ENCODE data around the gene FAM120AOS. TPM values are rescaled to one million over a fixed set of nuclear protein-coding genes. Genes with fewer than 3 reads are reported as not detected.

The FAM120AOS gene
- total RNA-seq, 2 experiments from 2014 or later, result 25.5 to 26.0 TPM

DNA sequence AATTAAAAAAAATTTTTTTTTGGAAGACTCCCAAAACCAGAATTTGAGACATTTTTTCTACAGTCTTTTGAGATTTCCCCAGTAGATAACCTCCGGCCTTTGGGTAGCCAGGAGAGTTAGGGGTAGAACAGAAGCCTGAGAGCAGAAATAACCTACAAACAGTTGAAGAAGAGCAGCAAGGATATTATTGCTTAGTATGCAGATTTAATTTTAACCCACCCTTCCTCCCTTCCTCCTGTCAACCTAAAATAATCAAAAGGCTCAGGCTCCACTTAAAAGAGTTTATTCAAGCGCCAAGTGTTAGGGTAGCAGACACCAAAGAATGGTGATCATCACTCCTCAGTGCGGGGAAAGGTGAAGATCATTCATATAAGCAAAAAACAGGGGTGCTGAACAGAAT, 19.3 kb downstream of the FAM120AOS start:
- intact Hi-C loops (cut with micrococcal nuclease), result no loop called here
- H3K4me3 Mint-ChIP-seq, result no peak overlapping the region
- no peaks in the 10 kb centered on the region for H3K27me3 Mint-ChIP-seq (ENCODE audit: low read depth)
- no peaks in the 10 kb centered on the region for H3K9me3 Mint-ChIP-seq
- DNase-seq, result no peak
- CTCF ChIA-PET, result no interaction called here
- H3K27ac Mint-ChIP-seq, result no peak overlapping the region
- H3K4me1 Mint-ChIP-seq (ENCODE audit: low read depth), result peaks cover 2% of the 10 kb centered on the region
- H3K36me3 Mint-ChIP-seq (ENCODE audit: low read depth), result no peaks in the 10 kb centered on the region

DNA sequence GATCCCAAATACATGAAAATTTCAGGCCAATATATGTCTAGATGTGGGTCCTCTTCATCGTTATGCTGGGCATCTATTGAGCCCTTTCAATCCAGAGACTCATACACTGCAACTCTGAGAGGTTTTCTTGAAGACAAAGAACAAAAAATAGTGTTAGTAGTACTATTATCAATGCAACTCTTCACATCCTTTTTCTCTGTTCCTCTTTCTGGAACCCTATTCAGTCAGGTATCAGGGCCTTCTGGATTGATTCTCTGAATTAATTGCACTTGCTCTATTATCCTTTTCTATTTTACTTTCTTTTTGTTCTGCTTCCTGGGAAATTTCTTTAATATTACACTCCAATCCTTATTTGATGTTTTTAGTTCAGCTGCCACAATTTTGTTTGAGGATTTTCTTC, 20.4 kb downstream of the FAM120AOS start:
- H3K27ac Mint-ChIP-seq, result no peak overlapping the region
- intact Hi-C loops (cut with micrococcal nuclease), result no loop called here

DNA sequence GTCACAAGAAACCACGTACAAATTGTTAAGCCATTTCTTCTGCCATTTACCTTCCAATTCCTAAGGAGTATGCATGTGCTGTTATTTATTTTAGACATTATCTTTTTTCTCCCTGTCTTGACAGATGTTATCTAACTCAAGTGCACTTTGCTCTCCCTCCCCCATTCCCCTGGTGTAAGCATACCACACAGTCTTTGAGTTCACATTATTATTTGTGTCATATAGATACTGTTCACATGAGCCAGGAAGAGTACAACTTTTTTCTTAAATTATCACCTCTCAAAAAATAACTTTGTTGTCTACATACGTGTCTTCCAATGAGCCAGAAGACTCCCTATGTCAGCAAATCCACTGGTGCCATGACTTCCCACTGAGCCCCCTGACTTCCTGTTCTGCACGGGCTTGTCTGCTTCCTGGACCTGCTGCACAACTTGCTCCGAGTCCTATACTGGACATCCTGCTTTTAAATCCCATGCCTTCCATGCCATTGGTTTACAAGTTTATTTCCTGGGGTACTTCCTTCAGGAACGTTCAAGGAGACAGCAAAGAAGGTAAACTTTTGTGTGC, 21.8 kb downstream of the FAM120AOS start:
- peaks cover 2% of the 10 kb centered on the region for H3K4me1 Mint-ChIP-seq (ENCODE audit: low read depth)
- intact Hi-C loops (cut with micrococcal nuclease), result no loop called here
- CTCF ChIA-PET, result no interaction called here
- H3K4me3 Mint-ChIP-seq, result no peak overlapping the region
- no peaks in the 10 kb centered on the region for H3K9me3 Mint-ChIP-seq
- no peaks in the 10 kb centered on the region for H3K27me3 Mint-ChIP-seq (ENCODE audit: low read depth)
- DNase-seq, result no peak
- H3K27ac Mint-ChIP-seq, result no peak overlapping the region
- no peaks in the 10 kb centered on the region for H3K36me3 Mint-ChIP-seq (ENCODE audit: low read depth)

More for the DNA sequence above, 20.4 kb downstream of the FAM120AOS start:
- H3K9me3 Mint-ChIP-seq, result no peaks in the 10 kb centered on the region
- CTCF ChIA-PET, result no interaction called here
- DNase-seq, result no peak
- no peaks in the 10 kb centered on the region for H3K27me3 Mint-ChIP-seq (ENCODE audit: low read depth)
- H3K4me1 Mint-ChIP-seq (ENCODE audit: low read depth), result peaks cover 2% of the 10 kb centered on the region
- H3K4me3 Mint-ChIP-seq, result no peak overlapping the region
- H3K36me3 Mint-ChIP-seq (ENCODE audit: low read depth), result no peaks in the 10 kb centered on the region

DNA sequence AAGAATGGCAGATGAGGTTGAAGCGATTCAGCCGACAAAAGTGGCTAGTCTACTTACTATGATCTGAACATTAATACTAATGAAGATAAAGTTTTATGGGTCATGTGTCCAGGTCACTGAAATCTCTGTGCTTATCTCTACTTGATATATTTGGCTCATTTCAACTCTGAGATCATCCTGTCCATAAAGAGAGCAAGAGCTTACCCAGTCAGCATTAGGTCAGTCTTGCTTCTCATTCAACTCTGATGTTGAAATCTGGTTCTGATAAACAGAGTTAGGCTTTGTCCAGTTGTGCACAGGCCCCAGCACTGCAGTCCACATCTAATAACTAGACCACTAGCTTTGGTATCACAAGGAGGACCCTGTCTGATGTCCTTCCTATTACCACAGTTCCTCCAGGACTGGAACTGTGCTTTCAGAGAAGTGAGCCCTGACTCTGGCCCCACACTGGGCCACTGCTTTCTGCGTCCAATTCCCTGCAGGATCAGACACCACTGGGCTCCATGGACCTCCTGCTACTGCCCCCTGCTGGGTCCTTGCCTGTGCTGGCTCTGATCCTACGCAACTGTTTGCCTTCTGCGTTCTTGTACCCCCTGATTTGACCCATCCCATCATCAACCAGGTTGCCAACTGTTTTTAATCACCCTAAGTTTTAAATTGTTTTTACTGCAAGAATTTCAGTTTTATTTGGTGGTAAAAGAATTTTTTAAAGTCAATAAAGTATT, 25.6 kb downstream of the FAM120AOS start:
- Mint-ChIP-seq H3K4me3 (no peak overlapping the region), H3K36me3 (ENCODE audit: low read depth) (no peaks in the 10 kb centered on the region), H3K4me1 (ENCODE audit: low read depth) (peaks cover 2% of the 10 kb centered on the region), H3K9me3 (no peaks in the 10 kb centered on the region), H3K27ac (no peak overlapping the region), H3K27me3 (ENCODE audit: low read depth) (no peaks in the 10 kb centered on the region)
- CTCF ChIA-PET, result interaction anchor here (0.9 kb wide), 1 partner anchor 11 kb away, joined by 3 read pairs; no protein-coding TSS in a partner anchor
- no peak for DNase-seq
- intact Hi-C loops (cut with micrococcal nuclease), result no loop called here

GRCh38 chr9:93422977-93423616, 30.3 kb downstream of the FAM120AOS start:
- CTCF ChIA-PET, result no interaction called here
- intact Hi-C loops (cut with micrococcal nuclease), result no loop called here

GRCh38 chr9:93419023-93419422, 34.4 kb downstream of the FAM120AOS start:
- intact Hi-C loops (cut with micrococcal nuclease), result no loop called here
- CTCF ChIA-PET, result no interaction called here
- H3K9me3 Mint-ChIP-seq, result peaks cover 7% of the 10 kb centered on the region
- H3K4me3 Mint-ChIP-seq, result no peak overlapping the region
- H3K27ac Mint-ChIP-seq, result no peak overlapping the region
- H3K36me3 Mint-ChIP-seq (ENCODE audit: low read depth), result peaks cover 2% of the 10 kb centered on the region
- DNase-seq, result no peak
- peaks cover 8% of the 10 kb centered on the region for H3K4me1 Mint-ChIP-seq (ENCODE audit: low read depth)
- peaks cover 6% of the 10 kb centered on the region for H3K27me3 Mint-ChIP-seq (ENCODE audit: low read depth)

More at GRCh38 chr9:93422977-93423616, 30.3 kb downstream of the FAM120AOS start:
- Mint-ChIP-seq H3K36me3 (ENCODE audit: low read depth) (peaks cover 2% of the 10 kb centered on the region), H3K27ac (no peak overlapping the region), H3K27me3 (ENCODE audit: low read depth) (peaks cover 2% of the 10 kb centered on the region), H3K4me3 (no peak overlapping the region), H3K9me3 (peaks cover 7% of the 10 kb centered on the region), H3K4me1 (ENCODE audit: low read depth) (no peaks in the 10 kb centered on the region)
- no peak for DNase-seq

DNA sequence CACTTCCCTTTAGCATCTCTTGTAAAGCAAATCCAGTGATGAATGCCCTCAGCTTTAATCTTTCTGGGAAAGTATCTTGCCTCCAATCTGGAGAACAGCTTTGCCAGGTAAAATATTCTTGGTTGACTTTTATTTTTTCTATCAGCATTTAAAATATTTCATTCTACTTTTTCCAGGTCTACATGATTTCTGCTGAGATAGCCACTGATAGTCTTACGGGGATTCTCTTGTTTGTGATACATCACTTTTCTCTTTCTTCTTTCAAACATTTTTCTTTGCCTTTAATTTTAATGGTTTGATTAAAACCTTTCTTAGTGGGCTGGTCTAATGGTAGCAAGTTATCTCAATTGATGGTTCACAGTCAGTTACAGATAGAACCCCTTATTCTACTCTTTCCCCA, 35.8 kb downstream of the FAM120AOS start:
- CTCF ChIA-PET, result no interaction called here
- Mint-ChIP-seq H3K9me3 (peaks cover 7% of the 10 kb centered on the region), H3K27me3 (ENCODE audit: low read depth) (peaks cover 11% of the 10 kb centered on the region), H3K27ac (no peak overlapping the region), H3K4me3 (no peak overlapping the region), H3K4me1 (ENCODE audit: low read depth) (peaks cover 8% of the 10 kb centered on the region), H3K36me3 (ENCODE audit: low read depth) (peaks cover 2% of the 10 kb centered on the region)
- no peak for DNase-seq
- intact Hi-C loops (cut with micrococcal nuclease), result no loop called here

DNA sequence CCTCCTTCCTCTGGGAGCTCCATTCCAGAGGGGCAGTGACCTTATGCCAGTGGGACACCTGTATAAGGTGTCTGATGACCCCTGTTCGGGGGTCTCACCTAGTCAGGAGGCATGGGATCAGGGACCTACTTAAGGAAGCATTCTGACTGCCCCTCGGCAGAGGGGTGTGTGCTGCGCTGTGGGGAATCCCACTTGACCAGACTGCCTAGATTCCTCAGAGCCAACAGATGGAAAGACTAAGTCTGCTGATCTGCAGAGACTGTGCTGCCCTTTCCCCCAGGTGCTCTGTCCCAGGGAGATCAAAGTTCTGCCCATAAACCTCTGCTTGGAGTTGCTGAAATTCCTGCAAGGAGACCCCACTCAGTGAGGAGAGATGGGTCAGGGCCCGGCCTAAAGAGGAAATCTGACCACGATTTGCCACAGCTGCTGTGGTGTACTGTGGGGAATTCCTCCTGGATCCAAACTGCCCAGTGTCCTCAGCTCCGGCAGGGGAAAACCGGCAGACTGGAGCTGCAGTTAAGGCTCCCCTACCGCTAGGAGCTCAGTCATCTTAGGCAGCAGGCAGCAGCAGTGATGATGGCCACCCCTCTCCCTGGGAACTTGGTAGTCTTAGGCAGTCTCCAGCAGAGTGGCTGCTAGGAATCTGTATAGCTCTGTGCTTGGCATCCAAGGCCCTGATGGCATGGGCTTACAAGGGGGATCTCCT, 36.7 kb downstream of the FAM120AOS start:
- H3K4me3 Mint-ChIP-seq, result no peak overlapping the region
- CTCF ChIA-PET, result no interaction called here
- H3K9me3 Mint-ChIP-seq, result peaks cover 7% of the 10 kb centered on the region
- no peak overlapping the region for H3K27ac Mint-ChIP-seq
- intact Hi-C loops (cut with micrococcal nuclease), result no loop called here
- H3K36me3 Mint-ChIP-seq (ENCODE audit: low read depth), result peaks cover 2% of the 10 kb centered on the region
- no peak for DNase-seq
- H3K27me3 Mint-ChIP-seq (ENCODE audit: low read depth), result peaks cover 11% of the 10 kb centered on the region
- peaks cover 8% of the 10 kb centered on the region for H3K4me1 Mint-ChIP-seq (ENCODE audit: low read depth)

DNA sequence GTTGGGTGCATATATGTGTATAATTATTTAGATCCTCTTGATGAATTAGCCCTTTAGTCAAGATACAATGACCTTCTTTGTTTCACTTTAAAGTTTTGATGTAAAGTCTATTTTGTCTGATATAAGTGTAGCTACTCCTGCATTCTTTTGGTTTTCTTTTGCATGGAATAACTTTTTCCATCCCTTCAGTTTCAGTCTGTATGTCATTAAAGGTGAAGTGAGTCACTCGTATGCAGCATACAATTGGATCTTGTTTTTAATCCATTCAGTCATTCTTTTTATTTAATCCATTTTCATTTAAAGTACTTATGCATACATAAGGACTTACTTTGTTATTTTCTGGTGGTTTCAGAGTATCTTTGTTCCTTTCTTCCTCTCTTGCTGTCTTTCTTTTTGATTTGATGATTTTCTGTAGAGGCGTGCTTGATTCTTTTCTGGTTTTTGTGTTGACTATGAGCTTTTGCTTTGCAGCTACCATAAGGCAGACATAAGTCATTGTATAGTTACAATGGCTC, 38.1 kb downstream of the FAM120AOS start:
- CTCF ChIA-PET, result interaction anchor here (0.5 to 0.7 kb wide), 3 partner anchors 8 to 411 kb away, joined by 3 to 7 read pairs (median 3); no protein-coding TSS in a partner anchor
- H3K4me3 Mint-ChIP-seq, result no peak overlapping the region
- peaks cover 14% of the 10 kb centered on the region for H3K27me3 Mint-ChIP-seq (ENCODE audit: low read depth)
- DNase-seq, result no peak
- H3K9me3 Mint-ChIP-seq, result peaks cover 7% of the 10 kb centered on the region
- no peak overlapping the region for H3K27ac Mint-ChIP-seq
- peaks cover 2% of the 10 kb centered on the region for H3K36me3 Mint-ChIP-seq (ENCODE audit: low read depth)
- peaks cover 8% of the 10 kb centered on the region for H3K4me1 Mint-ChIP-seq (ENCODE audit: low read depth)
- intact Hi-C loops (cut with micrococcal nuclease), result no loop called here

GRCh38 chr9:93413530-93413929, 39.9 kb downstream of the FAM120AOS start:
- intact Hi-C loops (cut with micrococcal nuclease), result no loop called here
- Mint-ChIP-seq H3K27ac (no peak overlapping the region), H3K4me3 (no peak overlapping the region), H3K27me3 (ENCODE audit: low read depth) (peaks cover 12% of the 10 kb centered on the region), H3K36me3 (ENCODE audit: low read depth) (no peaks in the 10 kb centered on the region), H3K4me1 (ENCODE audit: low read depth) (peaks cover 8% of the 10 kb centered on the region), H3K9me3 (no peaks in the 10 kb centered on the region)
- DNase-seq, result no peak
- CTCF ChIA-PET, result no interaction called here

DNA sequence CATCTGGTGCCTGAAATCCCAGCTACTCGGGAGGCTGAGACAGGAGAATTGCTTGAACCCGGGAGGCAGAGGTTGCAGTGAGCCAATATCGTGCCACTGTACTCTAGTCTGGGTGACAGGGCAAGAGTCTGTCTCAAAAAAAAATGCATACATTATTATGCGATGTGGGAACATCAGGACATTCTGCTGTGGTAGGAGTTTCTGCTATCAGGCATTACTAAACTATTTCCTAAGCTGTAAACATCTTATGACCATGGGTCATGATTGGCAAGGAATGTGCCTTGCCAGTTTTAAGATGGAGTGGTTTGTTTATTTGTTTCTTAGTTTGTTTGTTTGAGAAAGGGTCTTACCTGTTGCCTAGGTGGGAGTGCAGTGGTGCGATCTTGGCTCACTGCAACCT, 47.0 kb downstream of the FAM120AOS start:
- no peaks in the 10 kb centered on the region for H3K9me3 Mint-ChIP-seq
- H3K27me3 Mint-ChIP-seq (ENCODE audit: low read depth), result no peaks in the 10 kb centered on the region
- no peak overlapping the region for H3K4me3 Mint-ChIP-seq
- intact Hi-C loops (cut with micrococcal nuclease), result no loop called here
- no peaks in the 10 kb centered on the region for H3K36me3 Mint-ChIP-seq (ENCODE audit: low read depth)
- H3K4me1 Mint-ChIP-seq (ENCODE audit: low read depth), result no peaks in the 10 kb centered on the region
- CTCF ChIA-PET, result no interaction called here
- no peak overlapping the region for H3K27ac Mint-ChIP-seq
- DNase-seq, result no peak

DNA sequence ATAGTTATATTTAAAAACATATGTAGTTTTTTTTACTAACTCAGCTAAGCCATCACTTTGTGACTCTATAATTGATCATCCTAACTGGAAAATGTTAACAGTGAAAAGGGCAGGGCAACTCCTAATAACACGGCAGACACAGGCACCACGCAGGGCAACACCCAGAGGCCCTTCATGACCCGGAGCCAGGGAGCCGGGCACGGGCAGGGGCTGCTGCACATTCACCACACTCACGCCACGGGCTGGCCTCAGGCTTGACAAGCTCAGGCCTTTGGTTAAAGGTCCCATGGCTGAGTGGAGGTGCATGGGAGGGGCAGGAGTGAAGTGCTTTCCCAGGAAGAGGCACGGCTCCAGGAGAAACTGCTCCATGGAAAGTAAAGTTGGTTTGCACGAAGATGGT, 54.9 kb downstream of the FAM120AOS start:
- intact Hi-C loops (cut with micrococcal nuclease), result no loop called here
- no peaks in the 10 kb centered on the region for H3K9me3 Mint-ChIP-seq

More for the DNA sequence above, 54.9 kb downstream of the FAM120AOS start:
- no peaks in the 10 kb centered on the region for H3K36me3 Mint-ChIP-seq (ENCODE audit: low read depth)
- H3K4me1 Mint-ChIP-seq (ENCODE audit: low read depth), result no peaks in the 10 kb centered on the region
- CTCF ChIA-PET, result no interaction called here
- DNase-seq, result no peak
- H3K27ac Mint-ChIP-seq, result no peak overlapping the region
- no peaks in the 10 kb centered on the region for H3K27me3 Mint-ChIP-seq (ENCODE audit: low read depth)
- no peak overlapping the region for H3K4me3 Mint-ChIP-seq
